GM19438 (cell line): ENCODE measurements around the gene ELOA.

Source experiments
- ATAC-seq: cut with Tn5 transposase; IDR thresholded peaks from one replicate; pipeline ENCODE4 v1.9.1; 2021; ENCODE audit warnings: low read depth; ENCODE audit not compliant: unreplicated experiment

ELOA gene, protein sequence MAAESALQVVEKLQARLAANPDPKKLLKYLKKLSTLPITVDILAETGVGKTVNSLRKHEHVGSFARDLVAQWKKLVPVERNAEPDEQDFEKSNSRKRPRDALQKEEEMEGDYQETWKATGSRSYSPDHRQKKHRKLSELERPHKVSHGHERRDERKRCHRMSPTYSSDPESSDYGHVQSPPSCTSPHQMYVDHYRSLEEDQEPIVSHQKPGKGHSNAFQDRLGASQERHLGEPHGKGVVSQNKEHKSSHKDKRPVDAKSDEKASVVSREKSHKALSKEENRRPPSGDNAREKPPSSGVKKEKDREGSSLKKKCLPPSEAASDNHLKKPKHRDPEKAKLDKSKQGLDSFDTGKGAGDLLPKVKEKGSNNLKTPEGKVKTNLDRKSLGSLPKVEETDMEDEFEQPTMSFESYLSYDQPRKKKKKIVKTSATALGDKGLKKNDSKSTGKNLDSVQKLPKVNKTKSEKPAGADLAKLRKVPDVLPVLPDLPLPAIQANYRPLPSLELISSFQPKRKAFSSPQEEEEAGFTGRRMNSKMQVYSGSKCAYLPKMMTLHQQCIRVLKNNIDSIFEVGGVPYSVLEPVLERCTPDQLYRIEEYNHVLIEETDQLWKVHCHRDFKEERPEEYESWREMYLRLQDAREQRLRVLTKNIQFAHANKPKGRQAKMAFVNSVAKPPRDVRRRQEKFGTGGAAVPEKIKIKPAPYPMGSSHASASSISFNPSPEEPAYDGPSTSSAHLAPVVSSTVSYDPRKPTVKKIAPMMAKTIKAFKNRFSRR

DNA sequence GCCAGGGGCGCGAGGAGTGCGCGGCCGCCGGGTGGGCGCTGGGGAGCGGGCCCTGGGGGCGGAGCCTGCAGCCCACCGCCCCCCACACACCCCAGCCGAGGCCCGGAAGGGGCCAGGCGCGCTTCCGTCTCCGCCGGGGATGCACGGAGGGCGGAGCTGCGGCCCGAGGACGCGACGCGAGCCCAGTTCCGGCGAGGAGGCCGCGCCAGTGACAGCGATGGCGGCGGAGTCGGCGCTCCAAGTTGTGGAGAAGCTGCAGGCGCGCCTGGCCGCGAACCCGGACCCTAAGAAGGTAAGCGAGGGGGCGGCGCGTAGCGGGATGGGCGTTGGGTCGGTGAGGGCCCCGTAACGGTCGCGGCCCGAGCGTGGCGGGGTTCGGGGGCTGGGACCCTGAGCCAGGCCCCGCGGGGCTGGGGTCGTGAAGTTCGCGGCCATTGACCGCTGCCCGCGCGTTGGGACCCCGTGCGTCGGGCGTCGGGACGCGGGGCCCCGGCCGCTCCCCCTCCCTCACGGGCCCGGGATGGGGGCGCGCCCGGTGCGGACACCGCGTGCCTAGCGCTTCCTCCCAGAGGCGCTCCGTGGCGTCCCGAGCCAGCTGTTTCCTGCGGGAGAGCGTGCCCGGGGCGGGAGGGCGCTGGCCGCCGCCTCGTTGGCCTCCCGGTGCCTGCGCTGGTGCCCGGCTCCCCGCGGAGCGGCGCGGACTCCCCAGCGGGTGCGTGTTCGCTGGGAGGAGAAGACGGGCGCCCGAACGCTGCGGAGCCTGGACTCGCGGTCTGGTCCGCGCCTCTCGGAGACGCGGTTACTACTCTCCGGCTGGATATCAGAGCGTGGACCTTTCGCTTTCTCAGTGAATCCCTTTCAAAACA, at the start of gene ELOA:
ELOA (plus strand) TSS at position 185 of the 866 bp plus-strand sequence; CDS start at position 218, 33 bp downstream.
- ATAC-seq, result peak; percentile 64

DNA sequence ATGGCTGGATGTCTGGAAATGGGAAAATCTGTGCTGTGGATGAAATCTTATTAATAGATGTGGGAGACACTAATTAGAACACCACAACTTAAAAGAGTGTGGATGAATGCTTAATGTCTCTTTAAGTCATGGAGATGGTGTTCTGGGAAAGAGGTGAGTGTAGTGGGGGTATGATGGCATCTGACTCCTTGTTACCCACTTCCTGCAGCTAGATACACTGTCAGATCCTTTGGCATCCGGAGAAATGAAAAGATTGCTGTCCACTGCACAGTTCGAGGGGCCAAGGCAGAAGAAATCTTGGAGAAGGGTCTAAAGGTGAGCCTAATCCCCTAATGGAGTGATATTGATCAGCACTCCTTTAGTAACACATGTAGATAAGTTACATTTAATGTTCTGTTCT, 49.7 kb upstream of the ELOA start:
- ATAC-seq, result no peak

DNA sequence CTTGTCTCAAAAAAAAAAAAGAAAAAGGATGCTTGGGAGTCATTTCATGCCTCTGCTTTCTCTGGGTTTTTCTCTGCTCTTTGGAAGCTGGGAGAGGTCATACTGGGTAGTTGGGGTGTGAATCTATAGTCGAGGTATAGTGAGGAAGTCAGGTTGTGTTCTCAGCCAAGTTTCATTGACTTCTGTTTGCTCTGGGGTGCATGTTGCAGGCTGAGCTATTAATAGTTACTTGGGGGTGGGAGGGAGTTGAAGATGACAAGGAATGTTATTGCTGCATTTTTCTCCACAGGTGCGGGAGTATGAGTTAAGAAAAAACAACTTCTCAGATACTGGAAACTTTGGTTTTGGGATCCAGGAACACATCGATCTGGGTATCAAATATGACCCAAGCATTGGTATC, 48.9 kb upstream of the ELOA start:
- ATAC-seq, result no peak

DNA sequence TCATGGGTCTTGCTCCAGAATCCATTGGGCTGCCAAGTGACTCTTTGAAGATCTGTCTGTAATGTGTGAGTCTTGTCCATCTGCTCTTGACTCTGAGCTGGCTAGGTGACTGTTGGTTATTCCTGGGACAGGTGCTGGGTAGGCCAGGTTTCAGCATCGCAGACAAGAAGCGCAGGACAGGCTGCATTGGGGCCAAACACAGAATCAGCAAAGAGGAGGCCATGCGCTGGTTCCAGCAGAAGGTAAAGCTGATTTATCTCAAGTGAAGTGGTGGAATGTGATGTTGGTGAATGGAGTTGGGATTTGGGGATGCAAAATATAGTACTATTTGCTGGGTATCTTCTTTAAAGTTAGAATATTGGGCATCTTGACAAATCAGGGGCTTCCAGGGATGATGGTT, 47.6 kb upstream of the ELOA start:
- no peak for ATAC-seq

DNA sequence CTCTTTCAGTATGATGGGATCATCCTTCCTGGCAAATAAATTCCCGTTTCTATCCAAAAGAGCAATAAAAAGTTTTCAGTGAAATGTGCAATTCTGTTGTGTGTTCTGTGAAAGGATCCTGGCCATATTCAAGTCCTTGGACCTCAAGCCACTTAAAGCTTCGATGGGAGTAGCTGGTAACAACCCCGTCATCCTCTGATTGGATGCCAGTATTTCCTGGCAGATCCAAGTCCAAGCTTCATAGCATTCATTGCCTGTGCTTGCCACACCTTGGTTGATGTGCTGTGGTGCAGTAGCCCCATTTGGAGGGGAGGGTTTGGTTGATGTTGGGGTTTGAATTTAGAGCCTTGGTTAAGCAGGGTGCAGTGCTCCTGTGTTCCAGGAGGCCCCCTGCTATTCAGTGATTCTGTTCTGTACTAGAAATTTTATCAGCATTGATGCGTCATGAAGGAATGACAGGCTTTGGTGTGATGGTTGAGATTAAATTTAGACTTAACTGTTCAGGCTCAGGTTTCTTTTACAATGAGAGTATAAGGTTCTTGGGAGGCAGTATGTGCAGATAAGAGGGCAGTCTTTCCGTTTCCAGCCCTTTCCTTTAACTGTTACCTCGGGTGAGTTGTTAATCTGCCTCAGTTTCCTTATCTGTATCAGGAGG, 46.8 kb upstream of the ELOA start:
- no peak for ATAC-seq

DNA sequence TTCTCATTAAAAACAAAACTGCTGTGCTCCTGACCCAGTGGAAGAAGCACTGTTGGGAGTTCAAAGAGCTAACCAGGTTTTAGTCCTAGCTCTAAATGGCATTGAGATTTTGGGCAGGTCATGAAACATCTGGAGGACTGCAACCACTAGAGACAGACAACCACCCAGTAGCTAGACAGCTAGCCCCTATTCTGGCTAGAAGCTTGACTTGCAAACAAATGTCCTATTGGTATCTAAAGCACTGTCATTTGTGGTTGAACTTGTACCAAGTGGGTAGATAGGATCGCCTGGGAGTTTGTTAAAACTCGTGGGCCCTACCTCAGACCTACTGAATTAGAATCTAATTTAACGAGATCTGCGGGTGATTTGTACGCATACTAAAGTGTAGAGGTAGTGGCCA, 44.8 kb upstream of the ELOA start:
- no peak for ATAC-seq

GRCh38 chr1:23699280-23700179, 43.7 kb upstream of the ELOA start:
- no peak for ATAC-seq

DNA sequence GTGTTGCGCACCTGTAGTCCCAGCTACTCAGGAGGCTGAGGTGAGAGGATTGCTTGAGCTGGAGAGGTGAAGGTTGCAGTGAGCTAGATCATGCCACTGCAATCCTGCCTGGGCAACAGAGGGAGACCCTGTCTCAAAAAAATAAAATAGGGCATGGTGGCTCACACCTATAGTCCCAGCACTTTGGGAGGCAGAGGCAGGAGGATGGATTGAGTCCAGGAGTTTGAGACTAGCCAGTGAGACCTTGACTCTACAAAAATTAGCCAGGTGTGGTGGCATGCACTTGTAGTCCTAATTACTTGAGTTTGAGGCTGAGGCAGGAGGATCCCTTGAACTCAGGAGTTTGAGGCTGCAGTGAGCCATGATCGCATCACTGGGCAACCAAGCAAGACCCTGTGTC, 42.0 kb upstream of the ELOA start:
- ATAC-seq, result no peak

GRCh38 chr1:23701996-23702395, 41.3 kb upstream of the ELOA start:
- no peak for ATAC-seq

- no peak for ATAC-seq
Observed at GRCh38 chr1:23704834-23705495, 38.3 kb upstream of the ELOA start.

DNA sequence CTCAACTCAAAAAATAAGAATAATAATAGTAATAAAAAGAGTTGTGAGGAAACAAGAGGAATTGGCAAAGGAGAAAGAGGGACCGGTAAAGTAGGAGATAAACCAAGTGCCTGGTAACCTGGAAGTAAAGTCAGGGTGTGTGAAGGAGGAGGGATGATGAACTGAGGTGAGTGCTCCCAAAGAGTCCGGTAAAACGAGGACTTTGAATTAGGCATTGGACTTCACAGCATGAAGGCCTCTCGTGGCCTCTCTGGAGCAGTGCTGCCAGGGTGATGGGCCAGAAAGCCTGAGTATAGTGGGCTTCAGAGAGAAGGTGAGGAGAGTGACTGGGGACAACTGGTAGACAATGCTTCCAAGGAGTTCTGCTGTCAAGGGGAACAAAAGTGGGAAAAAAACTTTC, 34.0 kb upstream of the ELOA start:
- no peak for ATAC-seq

DNA sequence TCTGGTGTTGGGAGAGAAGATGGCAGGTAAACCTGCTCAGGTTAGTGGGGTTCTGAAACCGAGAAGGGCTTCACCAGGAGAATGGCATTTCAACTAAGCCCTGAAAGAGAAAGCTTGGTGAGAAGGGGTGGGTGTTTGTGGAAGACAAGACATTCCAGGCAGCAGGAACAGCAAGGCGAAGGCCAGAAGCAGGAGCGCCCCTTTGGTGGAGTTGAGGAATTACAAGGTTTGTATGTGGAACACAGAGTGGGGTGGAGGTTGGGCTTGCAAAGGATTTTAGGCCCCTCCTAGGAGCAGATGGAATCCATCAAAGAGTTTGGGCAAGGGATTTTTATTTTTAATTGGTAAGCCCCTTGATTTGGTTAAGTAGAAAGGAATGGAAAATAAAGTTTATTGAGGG, 24.8 kb upstream of the ELOA start:
- no peak for ATAC-seq

DNA sequence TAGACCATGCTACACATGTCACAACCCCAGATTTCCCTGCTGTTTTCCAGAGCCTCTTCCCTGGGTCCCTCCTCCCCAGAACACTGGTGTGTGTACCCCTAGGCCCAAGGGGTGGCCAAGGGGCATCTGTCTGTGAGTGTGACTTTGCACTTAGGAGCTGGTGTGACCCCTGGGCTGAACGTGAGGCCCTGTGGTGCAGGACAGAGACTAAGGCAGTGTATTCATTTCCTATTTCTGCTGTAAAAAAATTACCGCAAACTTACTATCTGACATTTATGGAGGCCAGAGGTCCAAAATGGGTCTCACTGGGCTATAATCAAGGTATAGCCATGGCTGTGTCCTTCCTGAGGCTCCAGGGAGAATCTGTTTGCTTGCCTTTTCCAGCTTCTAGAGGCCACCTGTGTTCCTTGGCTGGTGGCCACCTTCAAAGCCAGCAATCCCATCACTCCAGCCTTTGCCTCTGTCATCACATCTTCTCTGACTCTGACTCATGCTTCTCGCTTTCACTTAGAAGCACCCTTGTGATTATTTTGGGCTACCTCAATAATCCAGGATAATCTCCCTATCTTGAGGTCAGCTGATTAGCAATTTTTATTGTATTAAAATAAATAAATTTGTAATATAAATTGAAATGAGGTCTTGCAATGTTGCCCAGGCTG, 24.0 kb upstream of the ELOA start:
- ATAC-seq, result no peak

- peak; percentile 52 for ATAC-seq
Observed at GRCh38 chr1:23720256-23720995, 22.8 kb upstream of the ELOA start.

DNA sequence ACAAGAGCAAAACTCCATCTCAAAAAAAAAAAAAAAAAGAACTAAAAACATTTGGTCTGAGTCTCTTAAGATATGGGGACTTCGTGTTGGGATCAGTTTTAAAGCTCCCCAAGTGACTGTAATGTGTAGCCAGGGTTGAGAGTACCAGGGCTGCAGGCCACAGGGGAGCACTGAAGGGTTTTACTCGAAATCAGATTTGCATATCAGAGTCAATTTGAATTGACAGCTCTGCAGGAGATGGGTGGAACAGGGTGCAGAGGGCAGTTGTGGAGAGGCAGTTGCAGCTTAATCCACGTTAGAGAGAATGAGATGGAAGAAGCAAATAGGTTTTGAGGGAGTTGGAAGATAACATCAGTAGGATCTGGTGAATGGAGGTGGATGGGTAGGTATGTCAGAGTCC, 20.6 kb upstream of the ELOA start:
- ATAC-seq, result no peak

GRCh38 chr1:23726686-23727085, 16.6 kb upstream of the ELOA start:
- ATAC-seq, result no peak

GRCh38 chr1:23727362-23727811, 15.9 kb upstream of the ELOA start:
- ATAC-seq, result no peak
